ENCODE data around the gene CDC27. TPM values are rescaled to one million over a fixed set of nuclear protein-coding genes. Genes with fewer than 3 reads are reported as not detected.

Gene CDC27
- total and polyA plus RNA-seq, 2 donors (not counting 1 experiment from before 2014, with no cell fraction given): 106 to 137 TPM

GRCh38 chr17:47223460-47223859, 34.4 kb upstream of the CDC27 start:
- no peak for TF ChIP-seq CTCF (conservative IDR thresholded peaks at IDR 0.05 in 1 of 2, IDR thresholded peaks at IDR 0.05 in 1 of 2; ENCODE audit: low read depth in 1 of 2, low read length in 2 of 2)
- no peak for TF ChIP-seq EZH2 (IDR thresholded peaks at IDR 0.05; ENCODE audit: low read length, missing control alignments)
- Histone ChIP-seq H4K20me1 (ENCODE audit: control insufficient read depth, extremely low read depth, insufficient read depth, low read length) (no peaks in the 10 kb centered on the region), H3K4me1 (ENCODE audit: control insufficient read depth, extremely low read depth, insufficient read depth, low read length) (peaks cover 6% of the 10 kb centered on the region), H3K36me3 (ENCODE audit: control insufficient read depth, insufficient read depth, low read length) (no peaks in the 10 kb centered on the region), H3K79me2 (ENCODE audit: control insufficient read depth, insufficient read depth, low read length) (no peaks in the 10 kb centered on the region), H3K27ac (ENCODE audit: insufficient read depth, low read length) (no peak overlapping the region), H2AFZ (ENCODE audit: low read length) (no peak overlapping the region), H3K27me3 (ENCODE audit: control insufficient read depth, insufficient read depth, low read length) (peaks cover 2% of the 10 kb centered on the region), H3K4me2 (ENCODE audit: extremely low read depth, insufficient read depth, low read length) (no peak overlapping the region), H3K9ac (ENCODE audit: insufficient read depth, low read length) (no peak overlapping the region), H3K4me3 (replicated peaks in 1 of 4; ENCODE audit: control extremely low read depth in 1 of 4, insufficient read depth in 1 of 4, low read depth in 3 of 4, low read length in 4 of 4) (no peak overlapping the region), H3K9me3 (ENCODE audit: control insufficient read depth, insufficient read depth, low read depth, low read length) (no peaks in the 10 kb centered on the region)
- DNase-seq (ENCODE audit: low read depth in 2 of 2): no peak

GRCh38 chr17:47223007-47223406, 33.9 kb upstream of the CDC27 start:
- TF ChIP-seq CTCF (conservative IDR thresholded peaks at IDR 0.05 in 1 of 2, IDR thresholded peaks at IDR 0.05 in 1 of 2; ENCODE audit: low read depth in 1 of 2, low read length in 2 of 2): no peak
- no peak for TF ChIP-seq EZH2 (IDR thresholded peaks at IDR 0.05; ENCODE audit: low read length, missing control alignments)
- no peaks in the 10 kb centered on the region for H3K36me3 ChIP-seq (ENCODE audit: control insufficient read depth, insufficient read depth, low read length)
- DNase-seq (ENCODE audit: low read depth in 2 of 2): no peak
- no peaks in the 10 kb centered on the region for H3K9me3 ChIP-seq (ENCODE audit: control insufficient read depth, insufficient read depth, low read depth, low read length)
- H3K27me3 ChIP-seq (ENCODE audit: control insufficient read depth, insufficient read depth, low read length): peaks cover 2% of the 10 kb centered on the region
- no peak overlapping the region for H3K4me2 ChIP-seq (ENCODE audit: extremely low read depth, insufficient read depth, low read length)
- H3K4me3 ChIP-seq (replicated peaks in 1 of 4; ENCODE audit: control extremely low read depth in 1 of 4, insufficient read depth in 1 of 4, low read depth in 3 of 4, low read length in 4 of 4): no peak overlapping the region
- H4K20me1 ChIP-seq (ENCODE audit: control insufficient read depth, extremely low read depth, insufficient read depth, low read length): no peaks in the 10 kb centered on the region
- peaks cover 6% of the 10 kb centered on the region for H3K4me1 ChIP-seq (ENCODE audit: control insufficient read depth, extremely low read depth, insufficient read depth, low read length)
- no peak overlapping the region for H3K9ac ChIP-seq (ENCODE audit: insufficient read depth, low read length)
- no peak overlapping the region for H3K27ac ChIP-seq (ENCODE audit: insufficient read depth, low read length)
- no peaks in the 10 kb centered on the region for H3K79me2 ChIP-seq (ENCODE audit: control insufficient read depth, insufficient read depth, low read length)
- H2AFZ ChIP-seq (ENCODE audit: low read length): no peak overlapping the region

GRCh38 chr17:47222047-47222446, 33.0 kb upstream of the CDC27 start:
- no peak overlapping the region for H3K9ac ChIP-seq (ENCODE audit: insufficient read depth, low read length)
- no peak overlapping the region for H2AFZ ChIP-seq (ENCODE audit: low read length)
- no peaks in the 10 kb centered on the region for H3K9me3 ChIP-seq (ENCODE audit: control insufficient read depth, insufficient read depth, low read depth, low read length)

More at GRCh38 chr17:47222047-47222446, 33.0 kb upstream of the CDC27 start:
- no peaks in the 10 kb centered on the region for H3K36me3 ChIP-seq (ENCODE audit: control insufficient read depth, insufficient read depth, low read length)
- TF ChIP-seq CTCF (conservative IDR thresholded peaks at IDR 0.05 in 1 of 2, IDR thresholded peaks at IDR 0.05 in 1 of 2; ENCODE audit: low read depth in 1 of 2, low read length in 2 of 2): no peak
- TF ChIP-seq EZH2 (IDR thresholded peaks at IDR 0.05; ENCODE audit: low read length, missing control alignments): no peak
- H3K27ac ChIP-seq (ENCODE audit: insufficient read depth, low read length): no peak overlapping the region
- no peak overlapping the region for H3K4me2 ChIP-seq (ENCODE audit: extremely low read depth, insufficient read depth, low read length)
- H3K27me3 ChIP-seq (ENCODE audit: control insufficient read depth, insufficient read depth, low read length): peaks cover 2% of the 10 kb centered on the region
- no peak overlapping the region for H3K4me3 ChIP-seq (replicated peaks in 1 of 4; ENCODE audit: control extremely low read depth in 1 of 4, insufficient read depth in 1 of 4, low read depth in 3 of 4, low read length in 4 of 4)
- H3K4me1 ChIP-seq (ENCODE audit: control insufficient read depth, extremely low read depth, insufficient read depth, low read length): peaks cover 6% of the 10 kb centered on the region
- no peak for DNase-seq (ENCODE audit: low read depth in 2 of 2)
- H4K20me1 ChIP-seq (ENCODE audit: control insufficient read depth, extremely low read depth, insufficient read depth, low read length): no peaks in the 10 kb centered on the region
- H3K79me2 ChIP-seq (ENCODE audit: control insufficient read depth, insufficient read depth, low read length): no peaks in the 10 kb centered on the region
